Muscle of back (tissue), 11 donors: ENCODE results near the gene OR6B1. TPM values are rescaled to one million over a fixed set of nuclear protein-coding genes. Genes with fewer than 3 reads are reported as not detected.
A peak's percentile ranks its signal among the peaks of the same experiment; 100 is the strongest.
"Not testable (repeated sequence)": the region's sequence is repeated elsewhere in the genome, so short reads cannot be mapped to it uniquely, and the experiment has no call there.

Experiments used
- DNase-seq, 3 donors: peaks; one replicate each; pipeline versions ENCODE4 v3.0.0 to v3.0.0-alpha.2; 2013
- polyA plus RNA-seq, 10 donors: library from polyadenylated mRNA; unstranded; fragments of 120-200 nt; gene quantifications; one replicate each; pipeline ENCODE4 v1.2.1, GENCODE V29; 2013; ENCODE audit not compliant: insufficient read length in 10 of 10

The OR6B1 gene
- polyA plus RNA-seq, 10 donors = 0.05 TPM; not detected in 9

DNA sequence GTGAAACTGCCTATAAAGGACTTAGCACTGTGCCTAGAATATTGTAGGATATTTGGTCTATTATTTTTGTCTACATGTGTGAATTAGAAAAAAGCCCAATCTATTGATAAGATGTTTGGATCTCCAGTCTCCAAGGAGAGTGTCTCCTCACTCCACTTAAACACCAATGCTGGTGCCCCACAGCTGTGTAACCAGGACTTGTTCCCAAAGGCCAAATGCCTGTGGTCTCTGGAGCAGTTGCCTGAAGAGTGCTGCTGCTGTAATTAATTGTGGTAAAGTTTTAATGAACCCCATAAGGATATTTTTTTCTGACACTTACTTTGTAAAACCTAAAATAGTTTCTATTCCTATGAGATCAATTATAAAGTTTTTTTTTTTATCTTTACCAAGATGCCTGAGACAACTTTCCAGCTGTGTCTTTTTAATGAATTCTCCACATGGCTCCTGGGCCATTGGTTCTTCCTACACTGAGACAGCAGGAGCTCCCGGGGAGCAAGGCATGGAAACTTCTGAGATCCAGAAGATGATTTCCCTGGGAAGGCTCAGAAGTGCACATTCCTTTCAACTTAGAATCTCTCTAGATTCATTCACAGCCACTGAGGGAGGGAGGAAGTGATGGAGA is 37.4 kb downstream of the OR6B1 start:
- peak in 1 of 3 donors; percentile 35 for DNase-seq

DNA sequence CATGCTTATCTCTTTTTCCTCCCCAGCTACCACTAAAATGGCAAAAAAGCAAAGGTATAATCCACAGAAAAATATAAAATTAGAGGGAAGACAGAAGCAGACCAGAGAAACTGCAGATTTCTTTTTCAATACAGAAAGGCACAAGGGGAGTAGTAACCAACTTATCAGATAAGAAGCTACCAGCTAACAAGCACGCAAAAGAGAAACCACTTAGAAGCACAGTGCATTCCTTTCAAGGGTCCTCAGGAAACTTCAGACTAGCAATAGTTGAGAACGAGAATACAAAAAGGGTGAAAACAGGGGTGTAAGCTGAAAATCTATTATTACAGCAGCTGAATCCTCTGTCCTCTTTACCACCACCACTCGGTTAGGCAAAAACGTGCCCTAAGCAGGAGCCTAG is 38.8 kb downstream of the OR6B1 start:
- DNase-seq = no peak

DNA sequence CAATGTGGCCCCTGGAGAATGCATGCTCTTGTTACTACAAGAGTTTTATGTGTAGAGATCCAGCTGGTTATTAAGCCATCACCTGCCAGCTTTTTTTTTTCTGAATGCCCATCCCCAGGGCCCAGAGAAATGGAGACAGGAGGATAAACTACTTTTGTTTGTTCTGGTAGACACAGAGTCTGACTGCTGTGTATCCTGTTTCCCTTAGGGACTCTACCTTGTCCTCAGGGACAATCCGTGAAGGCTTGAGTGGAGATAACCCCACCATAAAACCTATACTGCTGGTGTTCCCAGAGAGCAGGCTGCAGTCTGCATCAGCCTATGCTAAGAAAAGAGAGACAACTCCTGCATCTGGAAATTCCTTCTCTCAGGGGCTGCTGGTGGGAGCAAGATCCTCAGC is 48.5 kb downstream of the OR6B1 start, which contains the start of gene OR2A5:
TSS of gene OR2A5 (plus strand) at position 301 of the 400 bp plus-strand sequence. CDS start 1,454 bp downstream, outside the sequence.
- no peak for DNase-seq

DNA sequence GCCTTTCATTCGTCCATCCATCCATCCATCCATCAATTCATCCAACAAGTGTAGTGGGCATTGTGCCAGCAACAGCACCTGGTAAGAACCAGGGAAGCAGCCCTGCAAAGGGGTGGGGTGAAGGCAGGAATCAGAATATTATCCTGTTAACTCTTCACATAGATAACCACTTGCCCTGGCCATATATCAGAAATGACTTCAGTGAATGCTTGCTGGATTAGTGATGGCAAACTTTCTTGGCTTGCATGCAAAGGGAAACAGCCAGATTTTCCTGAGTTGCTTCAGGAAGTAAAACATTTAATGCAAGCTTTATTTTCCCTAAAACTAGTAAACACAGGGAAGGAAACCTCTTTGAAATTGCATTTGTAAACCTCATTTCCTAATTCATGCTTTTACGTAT is 49.4 kb downstream of the OR6B1 start:
- DNase-seq = no peak

GRCh38 chr7:144050093-144050492 is 50.0 kb downstream of the OR6B1 start:
- DNase-seq = no peak

- not testable (repeated sequence) for DNase-seq
Measured at GRCh38 chr7:144050884-144051283, 50.8 kb downstream of the OR6B1 start.

DNA sequence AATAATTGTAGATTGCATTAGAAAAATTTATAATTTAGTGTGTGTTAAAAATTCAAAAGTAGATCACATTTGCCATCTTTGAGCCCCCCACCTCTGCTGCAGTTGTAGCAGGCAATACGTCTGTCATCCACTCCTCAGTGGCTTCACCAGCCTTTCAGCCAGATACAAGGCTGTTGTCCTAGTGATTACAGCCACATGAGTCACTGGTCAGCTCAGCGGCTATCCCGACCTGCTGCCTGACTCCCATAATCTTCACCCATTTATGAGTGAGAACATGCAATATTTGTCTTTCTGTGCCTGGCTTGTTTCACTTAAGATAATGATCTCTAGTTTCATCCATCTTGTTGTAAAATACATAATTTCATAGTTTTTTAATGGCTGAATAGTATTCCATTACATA is 57.8 kb downstream of the OR6B1 start:
- DNase-seq = no peak

Other genes with a start within 250 kb of the OR6B1 start
- under 1 TPM in 5 of 10 donors, not detected in 5; 0.20 to 0.60 (median 0.45) TPM for gene CTAGE6, start 242.6 kb upstream of the OR6B1 start, polyA plus RNA-seq
- gene TCAF1, start 98.1 kb upstream of the OR6B1 start, polyA plus RNA-seq = 100 to 1,000 TPM; 119 to 238 (median 185) TPM
- gene OR2F2, start 65.1 kb upstream of the OR6B1 start, polyA plus RNA-seq = not detected
- gene OR2F1, start 45.5 kb upstream of the OR6B1 start, polyA plus RNA-seq = under 1 TPM in 4 of 10 donors, not detected in 6; 0.05 to 0.21 (median 0.10) TPM
- under 1 TPM in 4 of 10 donors, not detected in 6; 0.01 to 0.09 (median 0.04) TPM for gene OR2A5, start 48.6 kb downstream of the OR6B1 start, polyA plus RNA-seq
- gene OR2A25, start 69.5 kb downstream of the OR6B1 start, polyA plus RNA-seq = under 1 TPM in 1 of 10 donors, not detected in 9; 0.16 TPM
- gene OR2A12, start 86.0 kb downstream of the OR6B1 start, polyA plus RNA-seq = under 1 TPM in 1 of 10 donors, not detected in 9; 0.05 TPM
- gene OR2A2, start 109.3 kb downstream of the OR6B1 start, polyA plus RNA-seq = not detected
- not detected for gene OR2A14, start 122.9 kb downstream of the OR6B1 start, polyA plus RNA-seq
- gene CTAGE4, start 183.1 kb downstream of the OR6B1 start, polyA plus RNA-seq = 1 to 10 TPM in 3 of 10 donors, under 1 TPM in 5, not detected in 2; 0.59 to 1.9 (median 0.75) TPM
- 1 to 10 TPM in 9 of 10 donors, under 1 TPM in 1; 0.72 to 3.1 (median 1.9) TPM for gene ARHGEF35, start 195.5 kb downstream of the OR6B1 start, polyA plus RNA-seq
- gene OR2A42, start 239.3 kb downstream of the OR6B1 start, polyA plus RNA-seq = under 1 TPM; 0.19 to 0.85 (median 0.37) TPM